AML-193 (cell line): ENCODE measurements around the gene USP13.

Source experiments
- DNase-seq, 2 experiments: peaks; one replicate each; lab custom pipeline; 2025; lab: John Stamatoyannopoulos, UW

The USP13 gene

GRCh38 chr3:179655236-179655635 is 2.4 kb downstream of the USP13 start:
- DNase-seq = no peak

GRCh38 chr3:179658606-179659005 is 5.8 kb downstream of the USP13 start:
- DNase-seq = no peak

- DNase-seq = no peak
These were observed 8.0 kb downstream of the USP13 start for GRCh38 chr3:179660872-179661271.

- DNase-seq = no peak
These were observed 8.9 kb downstream of the USP13 start for GRCh38 chr3:179661777-179662176.

- no peak for DNase-seq
These were observed 10.3 kb downstream of the USP13 start for GRCh38 chr3:179663093-179663492.

GRCh38 chr3:179666030-179666429 is 13.2 kb downstream of the USP13 start:
- no peak for DNase-seq

- DNase-seq = no peak
These were observed 13.7 kb downstream of the USP13 start for GRCh38 chr3:179666436-179667035.

GRCh38 chr3:179668429-179668828 is 15.6 kb downstream of the USP13 start:
- DNase-seq = no peak

- DNase-seq = no peak
These were observed 17.5 kb downstream of the USP13 start for GRCh38 chr3:179670311-179670710.

- DNase-seq = no peak
These were observed 18.5 kb downstream of the USP13 start for GRCh38 chr3:179671309-179671708.

GRCh38 chr3:179671747-179672242 is 19.0 kb downstream of the USP13 start:
- DNase-seq = no peak

- DNase-seq = no peak
These were observed 20.1 kb downstream of the USP13 start for GRCh38 chr3:179672918-179673317.

- DNase-seq = no peak
These were observed 20.7 kb downstream of the USP13 start for GRCh38 chr3:179673523-179673922.

- no peak for DNase-seq
These were observed 23.2 kb downstream of the USP13 start for GRCh38 chr3:179676081-179676480.

GRCh38 chr3:179677884-179678283 is 25.0 kb downstream of the USP13 start:
- DNase-seq = no peak

GRCh38 chr3:179681492-179682263 is 28.8 kb downstream of the USP13 start:
- DNase-seq = no peak

- no peak for DNase-seq
These were observed 29.7 kb downstream of the USP13 start for GRCh38 chr3:179682426-179683080.

- DNase-seq = peak; percentile 6 to 18
These were observed 30.4 kb downstream of the USP13 start for GRCh38 chr3:179683286-179683685.

- DNase-seq = no peak
These were observed 35.2 kb downstream of the USP13 start for GRCh38 chr3:179687967-179688535.

- no peak for DNase-seq
These were observed 36.0 kb downstream of the USP13 start for GRCh38 chr3:179688850-179689249.

- no peak for DNase-seq
These were observed 41.9 kb downstream of the USP13 start for GRCh38 chr3:179694731-179695130.

- DNase-seq = peak; percentile 83 to 89
These were observed 43.0 kb downstream of the USP13 start for GRCh38 chr3:179695672-179696313.
